ENCODE measurements around the gene SORCS2. TPM values are rescaled to one million over a fixed set of nuclear protein-coding genes. Genes with fewer than 3 reads are reported as not detected.

The SORCS2 gene
- total RNA-seq, 1 experiment from 2014 or later = not detected

DNA sequence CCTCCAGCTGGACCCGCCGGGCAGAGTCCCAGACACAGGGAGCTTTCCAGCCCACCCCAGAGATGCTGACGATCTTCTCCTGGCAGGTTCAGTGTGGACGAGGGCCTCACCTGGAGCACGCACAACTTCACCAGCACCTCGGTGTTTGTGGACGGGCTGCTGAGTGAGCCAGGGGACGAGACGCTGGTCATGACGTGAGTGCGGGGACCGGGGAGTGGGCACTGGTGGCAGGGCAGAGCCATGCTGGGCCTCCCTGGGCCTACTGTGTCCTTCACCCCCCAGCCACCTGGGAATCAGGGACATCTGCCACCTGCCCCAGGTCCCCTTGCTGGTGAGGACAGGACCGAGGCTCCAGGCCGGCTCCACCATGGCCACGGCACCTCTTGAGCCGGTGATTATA is 511.8 kb downstream of the SORCS2 start:
- DNase-seq (ENCODE audit: extremely low read depth, low read depth) = no peak

DNA sequence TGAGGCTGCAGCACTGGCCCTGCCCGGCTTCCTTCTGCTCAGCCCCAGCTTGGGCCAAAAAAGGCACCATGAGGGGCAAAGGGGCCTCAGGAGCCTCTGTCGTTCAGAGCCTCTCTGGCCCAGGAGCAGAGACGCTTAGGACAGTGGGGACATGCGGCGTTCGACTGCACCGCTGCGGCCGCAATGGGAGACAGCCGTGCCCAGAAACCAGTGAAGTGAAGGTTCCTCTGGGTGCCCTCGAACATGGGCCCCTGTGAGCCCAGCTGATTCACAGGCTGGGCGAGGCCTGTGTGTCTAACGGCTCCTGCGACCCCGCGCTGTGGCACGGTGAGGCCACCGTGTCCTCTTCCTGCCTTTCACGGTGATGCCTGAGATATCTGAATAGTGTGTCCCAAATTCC is 512.3 kb downstream of the SORCS2 start:
- DNase-seq (ENCODE audit: extremely low read depth, low read depth) = no peak

DNA sequence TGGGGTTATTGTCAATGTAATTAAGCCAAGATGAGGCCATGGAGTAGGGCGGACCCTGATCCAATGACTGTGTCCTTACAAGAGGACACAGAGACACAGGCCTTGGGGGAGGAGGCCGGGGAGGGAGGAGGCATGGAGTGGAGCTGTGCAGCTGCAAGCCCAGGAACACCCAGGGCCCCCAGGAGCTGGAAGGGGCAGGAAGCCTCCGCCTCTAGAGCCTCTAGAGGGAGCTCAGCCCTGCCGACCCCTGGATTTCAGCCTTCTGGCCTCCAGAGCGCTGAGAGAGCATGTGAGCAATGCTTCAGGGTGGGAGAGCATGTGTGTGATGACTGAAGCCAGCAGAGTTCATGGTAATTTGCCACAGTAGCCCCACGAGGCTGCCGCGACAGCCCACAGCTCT is 512.7 kb downstream of the SORCS2 start:
- no peak for DNase-seq (ENCODE audit: extremely low read depth, low read depth)

DNA sequence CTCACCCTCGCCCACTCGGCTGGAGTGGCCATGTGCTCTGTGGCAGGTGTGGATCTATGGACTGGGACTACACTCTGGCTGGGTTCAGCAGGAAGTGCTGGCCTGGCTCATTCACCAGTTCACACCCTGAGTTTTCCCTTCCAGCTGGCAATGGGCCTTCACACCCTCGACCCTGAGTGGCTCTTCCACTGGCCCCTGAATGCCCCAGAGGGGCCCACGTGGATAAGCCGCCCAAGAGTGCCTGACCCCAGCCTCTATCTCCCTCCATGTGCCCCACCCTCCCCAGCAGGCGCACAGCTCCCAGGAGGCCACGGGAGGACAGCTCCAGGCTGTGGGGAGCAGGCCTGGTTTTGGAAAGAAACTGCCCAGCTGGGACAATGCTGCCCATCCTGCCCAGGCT is 513.3 kb downstream of the SORCS2 start:
- no peak for DNase-seq (ENCODE audit: extremely low read depth, low read depth)

DNA sequence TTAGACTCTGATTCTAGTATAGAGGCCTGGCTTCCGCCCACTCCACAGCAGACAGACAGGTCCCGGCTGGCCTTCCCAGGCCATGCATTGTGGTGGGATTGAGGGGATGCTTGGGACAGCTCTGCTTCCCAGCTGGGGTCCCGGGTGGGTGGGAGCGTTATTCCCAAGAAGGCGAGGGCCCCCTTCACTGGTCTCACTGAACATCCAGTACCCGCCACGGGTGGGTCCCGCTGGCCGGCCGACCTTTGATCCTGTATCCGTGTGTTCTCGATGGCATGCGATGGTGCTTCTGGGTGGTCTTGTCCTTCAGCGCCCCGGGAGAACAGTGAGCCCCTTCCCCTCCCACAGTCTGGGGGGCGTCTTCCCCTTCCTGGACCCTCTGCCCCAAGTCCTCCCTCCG is 515.9 kb downstream of the SORCS2 start:
- DNase-seq (ENCODE audit: extremely low read depth, low read depth) = no peak

DNA sequence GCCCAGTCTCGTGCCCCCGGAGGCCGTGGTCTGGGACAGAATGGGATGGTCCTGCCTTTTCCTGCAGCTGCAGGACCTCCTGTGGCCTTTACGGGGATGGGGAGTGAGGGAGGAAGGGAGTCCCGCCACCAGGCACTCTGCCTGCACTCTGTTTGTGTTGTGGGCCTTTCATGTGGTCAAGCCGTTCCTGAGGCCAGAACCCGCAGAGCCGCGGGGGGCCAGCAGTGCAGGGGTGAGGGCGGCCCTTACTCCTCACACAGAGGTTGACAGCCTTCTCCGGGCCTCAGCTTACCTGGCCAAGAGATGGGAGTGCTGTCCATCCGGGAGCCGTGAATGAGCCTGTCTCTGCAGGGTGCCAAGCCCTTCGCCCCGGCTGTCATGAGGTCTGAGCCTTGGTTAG is 516.6 kb downstream of the SORCS2 start:
- no peak for DNase-seq (ENCODE audit: extremely low read depth, low read depth)

DNA sequence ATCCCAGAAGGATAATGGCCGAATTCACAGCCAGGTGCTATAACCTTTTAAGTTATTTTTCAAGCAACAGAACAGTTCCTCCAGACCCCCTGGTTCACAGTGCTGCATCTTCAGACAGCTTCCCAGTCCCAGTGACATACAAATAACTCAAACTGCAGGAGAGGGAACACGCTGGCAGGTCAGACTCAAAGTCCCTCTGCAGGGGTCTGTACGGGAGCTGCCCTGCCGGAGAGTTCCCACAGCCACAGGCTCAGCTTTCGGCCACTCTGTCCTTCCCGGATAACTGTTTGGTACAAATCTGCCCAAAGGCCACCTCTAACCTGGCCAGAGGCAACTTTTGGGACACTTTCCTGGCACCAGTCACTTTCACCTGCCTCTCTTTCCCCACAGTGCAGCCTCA is 517.1 kb downstream of the SORCS2 start:
- DNase-seq (ENCODE audit: extremely low read depth, low read depth) = no peak

DNA sequence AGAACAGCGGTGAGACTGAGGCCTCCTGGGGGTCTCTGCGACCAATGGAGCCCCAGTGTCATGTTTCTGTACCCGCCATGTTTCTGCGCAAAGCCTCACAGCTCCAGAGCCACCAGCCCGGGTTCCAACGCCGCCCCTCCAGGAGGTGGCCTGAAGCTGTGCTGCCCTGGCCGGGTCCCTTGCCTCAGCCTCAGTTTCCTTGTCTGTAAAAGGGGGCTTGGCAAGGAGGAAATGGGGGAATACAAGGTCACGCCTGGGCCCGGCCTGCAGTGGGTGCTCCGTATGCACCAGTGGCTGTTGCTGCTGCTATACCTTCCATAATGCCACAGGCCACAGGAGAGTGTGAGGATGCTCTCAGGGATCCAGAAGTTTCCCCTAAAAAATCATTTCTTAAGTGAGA is 517.8 kb downstream of the SORCS2 start:
- no peak for DNase-seq (ENCODE audit: extremely low read depth, low read depth)

DNA sequence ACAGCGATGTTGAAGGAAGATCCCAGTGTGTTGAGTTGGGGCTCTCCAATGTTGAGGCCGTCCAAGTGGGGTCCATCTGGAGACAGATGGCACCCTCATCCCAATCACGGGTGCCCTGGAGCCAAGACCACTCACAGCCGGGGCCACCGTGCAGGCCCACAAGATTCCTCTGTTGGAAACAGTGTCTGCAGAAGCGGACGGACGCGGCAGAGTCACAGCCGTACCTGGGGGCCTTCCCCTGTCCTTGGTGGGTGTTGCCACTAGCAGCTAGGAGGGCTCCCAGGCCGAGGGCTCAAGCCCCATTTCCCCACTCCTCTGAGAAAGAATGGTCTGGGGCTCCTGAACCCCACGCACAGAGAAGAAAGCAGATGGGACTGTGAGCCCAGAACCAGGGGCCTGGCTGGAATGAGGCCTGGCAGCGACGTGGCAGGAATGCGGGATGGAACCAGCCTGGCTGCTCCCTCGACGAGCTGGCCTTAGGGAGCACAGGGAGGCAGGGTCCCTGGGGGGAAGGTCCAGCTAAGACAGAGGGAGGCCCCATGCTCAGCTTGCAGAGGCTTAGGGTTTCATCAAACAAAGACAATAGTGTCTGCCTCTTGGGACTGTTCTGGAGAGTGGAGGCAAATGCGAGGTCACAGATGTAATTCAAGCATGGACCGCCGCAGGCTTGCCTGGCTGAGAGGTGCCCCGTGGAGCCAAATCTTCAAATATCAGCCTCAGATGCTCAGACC is 518.4 kb downstream of the SORCS2 start:
- DNase-seq (ENCODE audit: extremely low read depth, low read depth) = no peak

DNA sequence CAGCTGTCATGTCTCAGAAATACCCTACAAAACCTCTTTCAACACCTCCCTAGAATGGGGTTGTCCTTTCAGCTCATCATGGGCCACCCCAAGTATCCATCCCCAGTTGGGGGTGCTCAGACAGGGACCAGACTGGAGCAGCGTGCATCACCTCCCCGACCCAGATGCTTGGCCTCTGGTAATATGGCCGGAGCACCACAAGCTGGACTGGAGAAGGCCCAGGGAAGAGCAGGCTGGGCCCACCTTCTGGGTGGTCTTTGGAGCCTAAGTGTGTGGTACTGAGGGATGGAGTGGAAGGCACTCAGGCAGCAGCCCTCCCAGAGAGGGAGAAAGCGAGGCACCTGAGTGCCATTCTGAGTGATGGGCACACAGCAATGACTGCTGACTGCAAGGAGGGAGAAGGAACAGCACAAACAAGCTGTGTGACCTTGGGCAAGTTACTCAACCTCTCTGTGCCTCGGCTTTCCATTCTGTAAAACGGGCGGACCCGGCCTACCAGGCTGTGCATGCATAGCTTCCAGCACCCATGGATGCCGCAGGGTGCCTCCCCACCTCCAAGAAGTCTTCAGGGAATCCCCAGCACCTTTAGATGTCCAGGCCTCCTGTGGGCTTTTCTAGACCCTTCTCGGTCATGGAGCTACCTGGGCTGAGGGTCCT is 519.1 kb downstream of the SORCS2 start:
- DNase-seq (ENCODE audit: extremely low read depth, low read depth) = no peak

DNA sequence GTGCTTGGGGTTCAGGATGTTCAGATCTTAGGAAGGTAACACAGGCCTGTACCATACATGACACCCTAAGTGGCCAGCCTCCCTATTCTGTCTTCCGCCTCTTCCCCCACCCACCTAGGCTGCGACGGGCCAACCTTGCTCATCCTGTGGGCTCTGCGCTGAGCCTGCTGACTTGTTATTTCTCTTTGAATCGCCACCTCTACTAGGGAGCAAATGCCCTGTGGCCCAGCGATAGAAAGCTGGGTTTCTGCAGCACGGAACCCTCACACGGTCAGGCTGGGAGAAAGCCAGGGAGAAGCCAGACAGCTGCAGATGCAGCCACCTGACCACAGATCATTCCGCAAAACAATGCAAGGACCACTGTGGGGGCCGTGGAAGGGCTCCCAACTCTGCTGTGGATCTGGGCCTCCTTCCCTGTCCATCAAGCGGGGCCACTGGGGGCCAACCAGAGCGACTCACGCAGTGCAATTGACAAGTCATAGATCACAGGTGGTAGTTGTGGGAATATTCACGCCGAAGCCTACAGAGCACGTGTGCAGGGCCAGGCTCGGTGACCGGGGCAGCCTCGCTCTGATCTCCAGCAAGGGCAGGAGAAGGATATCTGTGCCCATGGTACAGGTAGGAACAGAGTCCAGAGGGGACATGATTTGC is 519.8 kb downstream of the SORCS2 start:
- DNase-seq (ENCODE audit: extremely low read depth, low read depth) = no peak

DNA sequence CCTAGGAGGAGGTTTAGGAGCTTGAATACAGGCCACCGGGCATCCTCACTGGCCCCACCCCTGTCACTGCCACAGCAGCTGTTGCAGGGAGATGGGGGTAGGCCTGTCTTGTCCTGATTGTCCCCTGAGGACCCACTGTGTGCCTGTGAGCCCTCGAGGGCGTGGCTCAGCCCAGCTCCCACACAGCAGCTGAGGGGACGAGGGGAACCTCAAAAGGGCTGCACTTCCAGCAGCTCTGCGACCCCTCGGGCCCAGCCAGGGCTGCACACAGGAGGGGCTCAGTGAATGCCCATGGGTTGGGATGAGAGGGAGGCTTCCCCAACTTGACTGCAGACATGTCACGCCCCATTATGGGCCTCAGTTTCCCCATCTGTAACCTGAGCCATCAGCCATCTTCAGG is 521.4 kb downstream of the SORCS2 start:
- DNase-seq (ENCODE audit: extremely low read depth, low read depth) = no peak

DNA sequence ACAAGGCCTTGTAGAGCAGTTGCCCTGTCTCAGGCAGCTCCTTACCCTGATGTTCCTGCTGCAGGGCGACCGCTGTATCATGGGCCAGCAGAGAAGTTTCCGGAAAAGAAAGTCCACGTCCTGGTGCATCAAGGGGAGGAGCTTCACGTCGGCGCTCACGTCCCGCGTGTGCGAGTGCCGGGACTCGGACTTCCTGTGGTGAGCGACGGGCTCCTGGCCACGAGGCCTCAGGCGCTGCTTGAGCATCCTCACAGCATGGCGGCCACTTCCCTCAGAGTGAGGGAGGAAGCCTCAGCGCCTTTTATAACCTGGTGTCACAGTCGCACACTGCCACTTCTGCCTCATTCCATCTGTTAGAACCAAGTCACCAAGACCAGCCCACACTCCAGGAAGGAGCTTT is 521.8 kb downstream of the SORCS2 start:
- DNase-seq (ENCODE audit: extremely low read depth, low read depth) = no peak

DNA sequence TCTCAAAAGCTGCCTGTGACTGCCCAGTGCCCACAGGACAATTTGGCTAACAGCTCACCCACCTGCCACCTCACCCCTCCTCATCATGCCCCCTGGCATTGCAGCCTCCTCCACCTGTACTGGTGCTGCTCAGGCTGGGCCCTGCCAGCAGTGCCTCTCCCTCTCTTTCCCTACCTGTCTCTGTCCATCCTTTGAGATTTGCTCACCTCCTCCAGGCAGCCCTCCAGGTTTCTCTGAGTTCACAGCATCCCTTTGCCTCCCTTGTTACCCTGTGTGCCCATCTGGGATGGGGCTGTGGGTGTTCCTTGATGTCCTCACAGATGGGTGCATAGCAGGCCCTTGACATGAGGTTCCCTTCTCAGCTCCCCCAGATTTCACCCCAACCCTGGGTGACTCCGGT is 522.4 kb downstream of the SORCS2 start:
- DNase-seq (ENCODE audit: extremely low read depth, low read depth) = no peak

DNA sequence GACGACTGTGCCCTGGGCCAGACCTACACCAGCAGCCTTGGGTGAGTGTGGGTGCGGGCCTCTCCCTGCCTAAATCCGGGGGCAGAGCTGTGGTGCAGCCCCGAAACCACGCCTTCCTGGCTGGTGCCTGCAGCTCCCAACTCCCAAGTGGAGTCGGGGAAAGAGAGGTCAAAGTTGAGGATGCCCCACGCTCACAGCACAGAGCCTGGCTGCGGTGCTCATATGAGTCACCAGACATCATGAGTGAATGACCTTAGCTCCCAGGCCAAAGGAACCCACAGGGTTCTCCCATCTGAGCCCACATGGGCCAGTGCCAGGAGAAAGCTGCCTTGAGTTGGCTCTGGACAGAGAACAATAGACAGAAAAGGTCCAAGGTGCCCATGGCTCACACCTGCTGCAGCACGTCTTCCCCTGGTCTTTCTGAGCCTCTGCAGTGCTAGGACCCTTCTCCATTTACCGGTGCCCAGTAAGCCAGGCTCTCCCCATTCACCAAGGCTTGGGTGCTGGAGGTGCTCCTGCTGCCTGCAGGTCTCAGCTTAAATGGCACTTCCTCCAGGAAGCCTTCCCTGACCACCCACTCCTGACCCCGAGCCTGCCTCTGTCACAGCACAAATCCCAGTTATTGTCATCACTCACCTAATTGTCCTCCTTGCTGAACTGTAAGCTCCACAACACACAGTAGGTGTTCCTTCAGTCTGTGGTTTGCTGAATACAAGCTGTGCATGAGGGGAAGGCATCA is 523.1 kb downstream of the SORCS2 start:
- no peak for DNase-seq (ENCODE audit: extremely low read depth, low read depth)

DNA sequence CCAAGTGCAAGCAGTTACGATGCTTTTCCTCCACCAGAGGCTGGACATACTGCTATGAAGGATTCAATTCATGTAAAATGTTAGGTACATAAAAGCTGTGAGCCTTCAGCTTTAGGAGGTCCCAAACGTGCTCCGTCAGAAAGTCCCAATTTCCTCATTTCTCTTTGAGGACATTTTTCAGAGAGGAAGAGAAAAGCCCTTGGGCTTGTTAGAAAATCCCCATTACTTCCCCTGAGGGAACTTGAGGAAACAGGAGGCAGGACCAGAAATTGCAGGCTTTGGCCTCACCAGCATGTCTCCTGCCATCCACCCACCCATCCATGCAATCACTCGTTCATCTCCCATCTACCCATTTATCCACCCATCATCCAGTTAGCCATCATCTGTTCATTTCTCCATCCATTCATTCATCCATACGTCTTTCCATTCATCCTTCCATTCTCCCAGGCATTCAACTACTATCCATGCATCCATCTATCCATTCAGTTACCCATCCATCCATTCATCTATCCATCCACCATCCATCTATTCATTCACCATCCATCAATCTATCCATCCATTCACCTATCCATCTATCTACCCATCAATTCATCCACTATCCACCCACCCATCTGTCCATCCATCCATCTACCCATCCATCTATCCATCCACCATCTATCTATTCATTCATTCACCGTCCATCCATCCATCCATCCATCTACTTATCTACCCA is 523.8 kb downstream of the SORCS2 start:
- DNase-seq (ENCODE audit: extremely low read depth, low read depth) = no peak

DNA sequence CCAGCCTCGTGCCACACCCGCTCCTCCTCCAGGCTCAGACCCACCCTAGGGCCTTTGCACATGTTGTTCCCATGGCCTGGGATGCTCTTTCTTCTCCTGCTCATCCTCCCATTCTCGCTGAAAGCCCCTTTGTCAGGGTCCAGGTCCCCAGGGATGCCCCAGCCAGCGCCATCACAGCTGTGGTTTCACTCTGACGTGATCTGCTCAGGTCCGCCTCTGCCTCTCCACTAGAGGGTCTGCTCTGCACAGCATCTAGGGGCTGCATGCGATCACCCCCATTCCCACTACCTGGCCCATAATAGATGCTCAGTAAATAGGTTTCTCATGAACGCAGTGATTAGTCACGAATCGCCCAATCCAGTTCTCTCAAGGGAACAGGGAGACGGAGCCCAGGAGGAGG is 524.8 kb downstream of the SORCS2 start:
- no peak for DNase-seq (ENCODE audit: extremely low read depth, low read depth)

DNA sequence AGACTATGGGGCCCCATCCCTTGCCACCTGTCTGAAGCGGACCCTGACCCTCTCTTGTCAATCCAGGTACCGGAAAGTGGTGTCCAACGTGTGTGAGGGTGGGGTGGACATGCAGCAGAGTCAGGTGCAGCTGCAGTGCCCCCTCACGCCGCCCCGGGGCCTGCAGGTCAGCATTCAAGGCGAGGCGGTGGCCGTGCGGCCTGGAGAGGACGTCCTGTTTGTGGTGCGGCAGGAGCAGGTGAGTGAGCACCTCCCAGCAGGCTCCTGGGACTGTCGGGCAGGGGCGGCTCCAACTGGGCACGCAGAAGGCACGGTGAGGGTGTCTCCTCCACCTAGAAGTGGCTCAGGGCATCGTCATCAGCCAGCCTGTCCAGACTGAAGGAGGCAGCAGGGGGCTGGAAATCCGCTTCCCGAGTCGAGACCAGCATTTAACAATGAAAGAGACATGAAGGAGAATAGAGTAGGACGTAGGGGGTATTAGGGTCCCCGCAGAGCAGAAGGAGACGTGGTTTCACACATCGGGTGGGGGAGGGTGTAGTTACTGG is 525.7 kb downstream of the SORCS2 start:
- DNase-seq (ENCODE audit: extremely low read depth, low read depth) = no peak

DNA sequence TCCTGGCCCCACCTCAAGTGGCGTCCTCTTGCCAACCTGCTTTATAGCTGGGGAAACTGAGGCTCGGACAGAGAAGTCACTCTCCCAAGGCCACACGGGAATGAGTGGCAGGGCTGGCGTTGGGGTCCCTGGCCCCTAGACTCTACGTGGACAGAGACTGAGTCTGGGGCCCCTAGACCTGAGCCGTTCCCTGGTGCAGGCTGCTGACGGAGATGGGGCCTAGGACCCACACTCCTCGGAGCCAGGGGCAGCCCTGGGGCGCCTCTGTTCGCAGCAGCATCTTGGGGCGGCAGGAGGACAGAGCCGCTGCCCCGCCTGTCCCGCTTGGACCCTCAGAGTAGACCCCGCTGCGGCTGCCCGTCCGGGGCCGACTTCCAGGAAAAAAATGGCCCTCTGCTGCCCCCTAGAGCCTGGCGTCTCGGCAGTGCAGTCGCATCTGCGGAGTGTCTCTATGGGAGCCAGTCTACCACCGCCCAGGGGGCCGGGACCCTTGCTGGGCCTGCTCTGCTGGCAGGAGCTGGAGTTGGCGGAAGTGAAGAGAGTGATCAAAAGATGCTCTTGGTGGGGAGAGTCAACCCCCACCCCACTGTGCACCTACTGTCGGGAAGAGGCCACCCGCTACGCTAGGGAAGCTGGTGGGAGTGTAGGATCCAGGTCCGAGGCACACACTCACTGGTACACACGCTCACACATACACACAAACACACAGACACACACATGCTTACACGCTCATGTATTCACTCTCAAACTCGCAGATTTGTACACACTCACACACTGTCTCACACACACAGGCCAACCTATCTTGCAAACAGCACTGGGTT is 527.2 kb downstream of the SORCS2 start:
- DNase-seq (ENCODE audit: extremely low read depth, low read depth) = peak; percentile 14
